RKO (cell line): ENCODE results near the gene BRD1.
"Not testable (repeated sequence)": the region's sequence is repeated elsewhere in the genome, so short reads cannot be mapped to it uniquely, and the experiment has no call there.

ENCODE experiments used
- DNase-seq: peaks from one replicate; pipeline ENCODE4 v3.0.0-alpha.2; 2016; ENCODE audit warnings: low spot score

Gene BRD1

GRCh38 chr22:49825944-49826602 is 1.6 kb downstream of the BRD1 start:
- DNase-seq: peak; percentile 68

- DNase-seq: peak; percentile 62
These were observed 2.2 kb downstream of the BRD1 start for GRCh38 chr22:49825436-49825835.

GRCh38 chr22:49824936-49825335 is 2.7 kb downstream of the BRD1 start:
- DNase-seq: no peak

- DNase-seq: no peak
These were observed 3.3 kb downstream of the BRD1 start for GRCh38 chr22:49824185-49824925.

- DNase-seq: no peak
These were observed 4.2 kb downstream of the BRD1 start for GRCh38 chr22:49823289-49824045.

- not testable (repeated sequence) for DNase-seq
These were observed 5.9 kb downstream of the BRD1 start for GRCh38 chr22:49821741-49822140.

- DNase-seq: no peak
These were observed 6.7 kb downstream of the BRD1 start for GRCh38 chr22:49820984-49821383.

GRCh38 chr22:49817359-49817758 is 10.3 kb downstream of the BRD1 start:
- no peak for DNase-seq

GRCh38 chr22:49815641-49816091 is 12.0 kb downstream of the BRD1 start:
- no peak for DNase-seq

- no peak for DNase-seq
These were observed 12.8 kb downstream of the BRD1 start for GRCh38 chr22:49814856-49815255.

GRCh38 chr22:49814164-49814686 is 13.4 kb downstream of the BRD1 start:
- DNase-seq: no peak

- no peak for DNase-seq
These were observed 14.8 kb downstream of the BRD1 start for GRCh38 chr22:49812838-49813237.

GRCh38 chr22:49811020-49811791 is 16.5 kb downstream of the BRD1 start:
- DNase-seq: no peak

- DNase-seq: no peak
These were observed 17.2 kb downstream of the BRD1 start for GRCh38 chr22:49810363-49811019.

GRCh38 chr22:49807780-49808708 is 19.6 kb downstream of the BRD1 start:
- DNase-seq: no peak

GRCh38 chr22:49807129-49807528 is 20.5 kb downstream of the BRD1 start:
- DNase-seq: no peak

GRCh38 chr22:49803737-49804375 is 23.8 kb downstream of the BRD1 start:
- no peak for DNase-seq

GRCh38 chr22:49803134-49803533 is 24.5 kb downstream of the BRD1 start:
- DNase-seq: no peak

GRCh38 chr22:49801391-49802060 is 26.1 kb downstream of the BRD1 start:
- DNase-seq: no peak
